Measurements from ENCODE around the gene DBX1. TPM values are rescaled to one million over a fixed set of nuclear protein-coding genes. Genes with fewer than 3 reads are reported as not detected.

The DBX1 gene
- total and polyA plus RNA-seq, 2 experiments from 2014 or later, result not detected

DNA sequence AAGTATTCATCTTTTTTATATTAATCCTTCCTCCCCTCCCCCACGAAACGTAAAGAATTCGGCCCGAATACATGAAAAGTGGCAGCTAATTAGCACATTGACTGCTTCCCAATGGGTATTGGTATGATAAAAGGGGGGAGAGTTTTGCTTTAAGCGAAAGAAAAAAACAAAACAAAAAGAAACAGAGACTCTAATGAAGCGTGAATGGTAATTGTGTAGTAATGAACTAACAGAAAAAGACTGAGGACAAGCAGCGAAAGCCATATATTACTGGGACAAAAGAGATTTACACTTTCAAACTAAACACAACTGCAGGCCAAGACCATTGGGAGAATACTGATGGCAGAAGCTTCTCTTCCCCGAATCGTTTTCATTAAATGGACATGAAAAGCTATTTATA is 2.5 kb downstream of the DBX1 start:
- H3K4me1 Mint-ChIP-seq, result peaks cover 61% of the 10 kb centered on the region
- Histone ChIP-seq H3K9me2 (ENCODE audit: insufficient read depth) (no peaks in the 10 kb centered on the region), H4K20me1 (replicated peaks; ENCODE audit: insufficient read depth) (peaks cover 10% of the 10 kb centered on the region), H3K27ac (ENCODE audit: low read depth) (no peak overlapping the region), H3F3A (replicated peaks; ENCODE audit: low read depth) (peaks cover 43% of the 10 kb centered on the region), H3K4me2 (peak overlapping the region; percentile 79), H2AFZ (no peak overlapping the region), H3K79me2 (replicated peaks; ENCODE audit: insufficient read depth) (no peaks in the 10 kb centered on the region), H3K4me3 (peak overlapping the region; percentile 81), H3K27me3 (ENCODE audit: insufficient read depth) (peaks cover 98% of the 10 kb centered on the region), H3K4me1 (ENCODE audit: insufficient read depth) (peaks cover 68% of the 10 kb centered on the region), H3K36me3 (ENCODE audit: insufficient read depth) (no peaks in the 10 kb centered on the region; the same call in 1 of the 2 replicates)
- ATAC-seq (no peak), DNase-seq (ENCODE audit: low spot score) (peak; percentile 16)
- peaks cover 87% of the 10 kb centered on the region for H3K27me3 Mint-ChIP-seq (ENCODE audit: insufficient read depth, low read depth, poor library complexity)
- TF ChIP-seq POLR2AphosphoS5 (IDR thresholded peaks at IDR 0.05; ENCODE audit: low read depth) (no peak), EZH2 (IDR thresholded peaks at IDR 0.05; ENCODE audit: low read depth, unreplicated experiment) (peak; percentile 68)
- no peaks in the 10 kb centered on the region; the same call in 2 of the 3 replicates for H3K36me3 Mint-ChIP-seq (ENCODE audit: low read depth)
- no peaks in the 10 kb centered on the region; the same call in 2 of the 3 replicates for H3K9me3 Mint-ChIP-seq
- H3K4me3 Mint-ChIP-seq, result peak overlapping the region; percentile 87
- H3K27ac Mint-ChIP-seq, result no peak overlapping the region

DNA sequence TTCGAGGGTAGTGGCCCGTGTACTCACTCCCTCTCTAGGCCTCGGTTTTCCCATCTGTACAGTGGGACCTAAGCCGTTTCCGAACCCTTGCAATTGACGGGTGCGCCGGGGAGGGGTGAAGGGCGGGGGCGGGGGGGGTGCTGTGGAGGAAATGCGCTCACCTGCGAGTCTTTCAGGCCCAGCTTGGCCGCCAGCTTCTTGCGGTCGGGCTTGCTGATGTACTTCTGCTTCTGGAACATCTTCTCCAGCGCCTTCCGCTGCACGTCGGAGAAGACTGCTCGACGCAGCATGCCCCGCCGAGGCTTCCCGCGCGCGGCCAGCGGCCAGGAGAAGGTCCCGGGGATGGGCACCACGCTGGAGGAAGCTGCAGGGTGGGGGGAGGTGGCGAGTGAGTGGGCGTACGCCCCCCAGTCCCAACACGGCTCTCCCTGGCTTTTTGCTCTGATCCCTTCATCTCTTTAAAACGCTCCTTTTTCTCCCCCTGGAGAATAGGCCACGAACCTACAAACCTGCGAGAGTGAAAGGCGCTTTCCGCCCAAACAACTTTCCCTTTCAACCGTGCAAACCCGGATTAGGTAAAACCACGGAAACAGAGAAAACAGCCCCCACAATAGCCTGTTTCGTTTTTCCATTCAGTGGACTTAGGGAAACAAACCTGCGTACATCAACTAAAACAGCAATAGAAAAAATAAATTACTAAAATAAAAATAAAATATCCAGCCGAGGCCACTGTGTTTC is 3.2 kb downstream of the DBX1 start:
- Mint-ChIP-seq H3K27me3 (ENCODE audit: insufficient read depth, low read depth, poor library complexity) (peaks cover 80% of the 10 kb centered on the region), H3K4me1 (peaks cover 55% of the 10 kb centered on the region), H3K36me3 (ENCODE audit: low read depth) (no peaks in the 10 kb centered on the region; the same call in 2 of the 3 replicates), H3K9me3 (no peaks in the 10 kb centered on the region; the same call in 2 of the 3 replicates), H3K27ac (no peak overlapping the region), H3K4me3 (peak overlapping the region; percentile 87)
- peak overlapping the region; percentile 97 for H2AFZ ChIP-seq
- no peaks in the 10 kb centered on the region; the same call in 1 of the 2 replicates for H3K36me3 ChIP-seq (ENCODE audit: insufficient read depth)
- peaks cover 10% of the 10 kb centered on the region for H4K20me1 ChIP-seq (replicated peaks; ENCODE audit: insufficient read depth)
- H3K27ac ChIP-seq (ENCODE audit: low read depth), result no peak overlapping the region
- H3K4me1 ChIP-seq (ENCODE audit: insufficient read depth), result peaks cover 63% of the 10 kb centered on the region
- H3K4me3 ChIP-seq, result peak overlapping the region; percentile 81
- H3F3A ChIP-seq (replicated peaks; ENCODE audit: low read depth), result peaks cover 38% of the 10 kb centered on the region
- H3K27me3 ChIP-seq (ENCODE audit: insufficient read depth), result peaks cover 91% of the 10 kb centered on the region
- DNase-seq (ENCODE audit: low spot score) (peak; percentile 27), ATAC-seq (peak; percentile 2; the same call in 2 of the 3 replicates)
- H3K9me2 ChIP-seq (ENCODE audit: insufficient read depth), result no peaks in the 10 kb centered on the region
- peak overlapping the region; percentile 79 for H3K4me2 ChIP-seq
- no peaks in the 10 kb centered on the region for H3K79me2 ChIP-seq (replicated peaks; ENCODE audit: insufficient read depth)
- TF ChIP-seq NANOG (IDR thresholded peaks at IDR 0.05; ENCODE audit: borderline replicate concordance) (no peak), REST (IDR thresholded peaks at IDR 0.05; ENCODE audit: unreplicated experiment) (no peak), EZH2 (IDR thresholded peaks at IDR 0.05; ENCODE audit: low read depth, unreplicated experiment) (peak; percentile 78), STAT1 (IDR thresholded peaks at IDR 0.05; ENCODE audit: unreplicated experiment) (no peak), EZH2phosphoT487 (IDR thresholded peaks at IDR 0.05; ENCODE audit: unreplicated experiment) (peak; percentile 56), ZNF114 (CRISPR knock-in tag; IDR thresholded peaks at IDR 0.05) (no peak), POLR2AphosphoS5 (IDR thresholded peaks at IDR 0.05; ENCODE audit: low read depth) (no peak), CREB1 (CRISPR knock-in tag; IDR thresholded peaks at IDR 0.05; ENCODE audit: low read depth) (no peak), JUNB (IDR thresholded peaks at IDR 0.05; ENCODE audit: unreplicated experiment) (no peak)
- TF ChIP-seq, protein P1, sequence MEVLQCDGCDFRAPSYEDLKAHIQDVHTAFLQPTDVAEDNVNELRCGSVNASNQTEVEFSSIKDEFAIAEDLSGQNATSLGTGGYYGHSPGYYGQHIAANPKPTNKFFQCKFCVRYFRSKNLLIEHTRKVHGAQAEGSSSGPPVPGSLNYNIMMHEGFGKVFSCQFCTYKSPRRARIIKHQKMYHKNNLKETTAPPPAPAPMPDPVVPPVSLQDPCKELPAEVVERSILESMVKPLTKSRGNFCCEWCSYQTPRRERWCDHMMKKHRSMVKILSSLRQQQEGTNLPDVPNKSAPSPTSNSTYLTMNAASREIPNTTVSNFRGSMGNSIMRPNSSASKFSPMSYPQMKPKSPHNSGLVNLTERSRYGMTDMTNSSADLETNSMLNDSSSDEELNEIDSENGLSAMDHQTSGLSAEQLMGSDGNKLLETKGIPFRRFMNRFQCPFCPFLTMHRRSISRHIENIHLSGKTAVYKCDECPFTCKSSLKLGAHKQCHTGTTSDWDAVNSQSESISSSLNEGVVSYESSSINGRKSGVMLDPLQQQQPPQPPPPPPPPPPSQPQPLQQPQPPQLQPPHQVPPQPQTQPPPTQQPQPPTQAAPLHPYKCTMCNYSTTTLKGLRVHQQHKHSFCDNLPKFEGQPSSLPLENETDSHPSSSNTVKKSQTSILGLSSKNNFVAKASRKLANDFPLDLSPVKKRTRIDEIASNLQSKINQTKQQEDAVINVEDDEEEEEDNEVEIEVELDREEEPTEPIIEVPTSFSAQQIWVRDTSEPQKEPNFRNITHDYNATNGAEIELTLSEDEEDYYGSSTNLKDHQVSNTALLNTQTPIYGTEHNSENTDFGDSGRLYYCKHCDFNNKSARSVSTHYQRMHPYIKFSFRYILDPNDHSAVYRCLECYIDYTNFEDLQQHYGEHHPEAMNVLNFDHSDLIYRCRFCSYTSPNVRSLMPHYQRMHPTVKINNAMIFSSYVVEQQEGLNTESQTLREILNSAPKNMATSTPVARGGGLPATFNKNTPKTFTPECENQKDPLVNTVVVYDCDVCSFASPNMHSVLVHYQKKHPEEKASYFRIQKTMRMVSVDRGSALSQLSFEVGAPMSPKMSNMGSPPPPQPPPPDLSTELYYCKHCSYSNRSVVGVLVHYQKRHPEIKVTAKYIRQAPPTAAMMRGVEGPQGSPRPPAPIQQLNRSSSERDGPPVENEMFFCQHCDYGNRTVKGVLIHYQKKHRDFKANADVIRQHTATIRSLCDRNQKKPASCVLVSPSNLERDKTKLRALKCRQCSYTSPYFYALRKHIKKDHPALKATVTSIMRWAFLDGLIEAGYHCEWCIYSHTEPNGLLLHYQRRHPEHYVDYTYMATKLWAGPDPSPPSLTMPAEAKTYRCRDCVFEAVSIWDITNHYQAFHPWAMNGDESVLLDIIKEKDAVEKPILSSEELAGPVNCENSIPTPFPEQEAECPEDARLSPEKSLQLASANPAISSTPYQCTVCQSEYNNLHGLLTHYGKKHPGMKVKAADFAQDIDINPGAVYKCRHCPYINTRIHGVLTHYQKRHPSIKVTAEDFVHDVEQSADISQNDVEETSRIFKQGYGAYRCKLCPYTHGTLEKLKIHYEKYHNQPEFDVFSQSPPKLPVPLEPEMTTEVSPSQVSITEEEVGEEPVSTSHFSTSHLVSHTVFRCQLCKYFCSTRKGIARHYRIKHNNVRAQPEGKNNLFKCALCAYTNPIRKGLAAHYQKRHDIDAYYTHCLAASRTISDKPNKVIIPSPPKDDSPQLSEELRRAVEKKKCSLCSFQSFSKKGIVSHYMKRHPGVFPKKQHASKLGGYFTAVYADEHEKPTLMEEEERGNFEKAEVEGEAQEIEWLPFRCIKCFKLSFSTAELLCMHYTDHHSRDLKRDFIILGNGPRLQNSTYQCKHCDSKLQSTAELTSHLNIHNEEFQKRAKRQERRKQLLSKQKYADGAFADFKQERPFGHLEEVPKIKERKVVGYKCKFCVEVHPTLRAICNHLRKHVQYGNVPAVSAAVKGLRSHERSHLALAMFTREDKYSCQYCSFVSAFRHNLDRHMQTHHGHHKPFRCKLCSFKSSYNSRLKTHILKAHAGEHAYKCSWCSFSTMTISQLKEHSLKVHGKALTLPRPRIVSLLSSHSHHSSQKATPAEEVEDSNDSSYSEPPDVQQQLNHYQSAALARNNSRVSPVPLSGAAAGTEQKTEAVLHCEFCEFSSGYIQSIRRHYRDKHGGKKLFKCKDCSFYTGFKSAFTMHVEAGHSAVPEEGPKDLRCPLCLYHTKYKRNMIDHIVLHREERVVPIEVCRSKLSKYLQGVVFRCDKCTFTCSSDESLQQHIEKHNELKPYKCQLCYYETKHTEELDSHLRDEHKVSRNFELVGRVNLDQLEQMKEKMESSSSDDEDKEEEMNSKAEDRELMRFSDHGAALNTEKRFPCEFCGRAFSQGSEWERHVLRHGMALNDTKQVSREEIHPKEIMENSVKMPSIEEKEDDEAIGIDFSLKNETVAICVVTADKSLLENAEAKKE (CRISPR knock-in tag; IDR thresholded peaks at IDR 0.05), result no peak
